ENCODE measurements around the gene ILF2. TPM values are rescaled to one million over a fixed set of nuclear protein-coding genes. Genes with fewer than 3 reads are reported as not detected.

The ILF2 gene
- total RNA-seq, 4 donors from 2014 or later: 43.6 to 102 (median 64.7) TPM

DNA sequence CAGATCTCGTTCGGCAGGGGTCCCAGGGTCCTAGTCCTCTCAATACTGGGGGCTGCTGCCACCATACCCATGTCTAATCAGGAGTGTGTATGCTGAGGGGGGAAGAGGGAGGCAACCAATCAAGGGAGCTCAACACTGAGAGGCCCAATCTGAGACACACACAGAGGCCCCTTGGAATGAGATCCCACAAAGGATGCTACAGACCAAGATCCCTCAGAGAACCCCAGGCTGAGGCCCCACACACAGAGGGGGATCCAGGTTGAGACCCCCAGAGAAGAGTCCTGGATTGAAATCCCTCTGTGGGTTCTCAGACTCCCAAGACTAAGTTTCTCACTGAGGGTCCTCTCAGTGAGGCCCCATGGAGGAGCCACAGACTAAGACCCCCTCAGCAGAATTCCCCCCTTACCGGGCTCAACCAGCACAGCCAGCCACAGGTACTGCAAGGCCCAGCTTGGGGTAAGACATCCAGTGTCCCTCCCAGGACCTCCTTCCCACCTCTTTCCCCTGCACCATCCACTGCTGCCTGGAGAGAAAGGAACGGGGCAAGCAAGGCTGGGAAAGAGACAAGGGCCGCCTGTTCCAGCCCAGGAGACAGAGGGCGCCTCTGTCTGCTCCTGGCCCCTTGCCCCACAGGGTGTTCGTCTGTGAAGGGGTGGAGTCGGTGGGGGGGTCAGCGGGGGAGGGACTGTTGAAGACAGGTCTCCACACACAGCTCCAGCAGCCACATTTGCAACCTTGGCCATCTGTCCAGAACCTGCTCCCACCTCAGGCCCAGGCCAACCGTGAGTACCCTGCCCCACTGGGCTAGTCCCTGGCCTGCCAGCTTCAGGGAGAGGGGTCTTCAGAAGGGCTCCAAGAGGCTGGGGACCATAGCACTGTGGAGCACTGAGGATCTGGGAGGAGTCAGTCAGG, 42.8 kb downstream of the ILF2 start, which contains the start of gene S100A1:
S100A1 (plus strand) TSS at position 720 of the 912 bp plus-strand sequence. CDS start 2,088 bp downstream, outside the sequence.
- no peaks in the 10 kb centered on the region for H3K9me3 ChIP-seq
- peak within 1 kb of the TSS; percentile 57 to 65 (median 62) for H3K4me3 ChIP-seq
- H3K27ac ChIP-seq (replicated peaks in 1 of 4): peak within 1 kb of the TSS; percentile 83 to 91 (median 88)
- intact Hi-C loops (cut with DNase I): no loop called here
- H3K4me1 ChIP-seq: peaks cover 52 to 69% (median 64%) of the 10 kb centered on the region in 4 donors
- no peak for DNase-seq (ENCODE audit: extremely low spot score)
- H3K27me3 ChIP-seq: no peaks in the 10 kb centered on the region
- peaks cover 0 to 23% (median 8%) of the 10 kb centered on the region in 4 donors for H3K36me3 ChIP-seq
- 76% methylated on average over 6 of the region's 10 CpGs for WGBS
- TF ChIP-seq CTCF (IDR thresholded peaks at IDR 0.05): no peak
- no peak for TF ChIP-seq POLR2AphosphoS5 (IDR thresholded peaks at IDR 0.05)
- TF ChIP-seq POLR2A (IDR thresholded peaks at IDR 0.05; ENCODE audit: low read depth): no peak
- TF ChIP-seq EP300 (IDR thresholded peaks at IDR 0.05): no peak

DNA sequence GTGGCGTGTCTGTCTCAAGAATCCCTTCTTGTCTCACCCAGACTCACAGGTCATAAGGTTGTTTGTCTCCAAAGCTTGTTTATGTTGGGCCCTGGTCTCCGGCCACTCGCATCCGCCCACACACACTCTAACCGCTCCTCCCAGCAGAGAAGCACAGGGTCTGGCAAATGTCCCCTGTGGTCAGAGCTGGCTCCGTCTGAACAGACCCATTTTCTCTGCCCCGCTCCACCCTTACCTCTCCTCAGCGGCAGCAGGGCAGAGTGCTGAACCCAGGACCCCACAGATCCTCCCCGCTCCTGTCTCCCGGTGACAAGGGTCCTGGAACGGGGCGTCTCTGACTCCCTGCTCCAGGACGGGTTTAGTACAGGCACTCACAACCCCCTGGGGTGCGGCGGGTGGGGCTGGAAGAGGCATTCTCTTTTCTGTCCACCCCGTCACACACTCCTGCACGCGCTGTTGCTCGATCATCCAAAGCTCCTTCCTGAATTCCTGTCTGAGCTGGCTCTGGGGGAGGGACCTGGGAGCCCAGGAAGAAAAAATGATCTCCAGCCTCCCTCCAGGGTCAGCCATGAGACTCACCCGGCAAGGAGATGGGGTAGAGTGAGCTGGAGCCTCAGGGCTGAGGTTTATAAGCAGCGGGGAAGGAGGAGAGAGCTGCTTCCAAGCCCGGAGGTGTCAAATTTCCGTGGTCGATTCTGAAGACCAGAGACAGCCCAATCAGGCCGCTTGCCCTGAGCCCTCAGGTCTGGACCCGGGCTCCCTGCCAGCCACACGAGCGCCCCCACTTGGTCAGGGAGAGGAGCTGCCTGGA, 43.7 kb downstream of the ILF2 start, which contains the start of gene S100A13:
S100A13 (minus strand) TSS at position 602 of the 811 bp plus-strand sequence. CDS start 1,033 bp downstream, outside the sequence.
- Histone ChIP-seq H3K9me3 (no peaks in the 10 kb centered on the region), H3K27me3 (no peaks in the 10 kb centered on the region), H3K4me3 (peak within 1 kb of the TSS; percentile 57 to 65 (median 62)), H3K36me3 (peaks cover 0 to 29% (median 12%) of the 10 kb centered on the region in 4 donors), H3K4me1 (peaks cover 52 to 65% (median 58%) of the 10 kb centered on the region in 4 donors), H3K27ac (replicated peaks in 1 of 4) (peak within 1 kb of the TSS; percentile 83 to 91 (median 88))
- TF ChIP-seq CTCF (IDR thresholded peaks at IDR 0.05) (peak; percentile 33 to 57 (median 55)), POLR2A (IDR thresholded peaks at IDR 0.05; ENCODE audit: low read depth) (no peak), POLR2AphosphoS5 (IDR thresholded peaks at IDR 0.05) (peak; percentile 42 to 82)
- 23% methylated on average over 21 of the region's 28 CpGs for WGBS
- peak; percentile 95 for DNase-seq (ENCODE audit: extremely low spot score)
- intact Hi-C loops (cut with DNase I): no loop called here

GRCh38 chr1:153626477-153626903, 44.3 kb downstream of the ILF2 start:
- Histone ChIP-seq H3K36me3 (peaks cover 0 to 36% (median 12%) of the 10 kb centered on the region in 4 donors), H3K27me3 (no peaks in the 10 kb centered on the region), H3K4me3 (peak overlapping the region; percentile 57 to 65 (median 62)), H3K4me1 (peaks cover 51 to 65% (median 55%) of the 10 kb centered on the region in 4 donors), H3K9me3 (no peaks in the 10 kb centered on the region), H3K27ac (replicated peaks in 1 of 4) (peak overlapping the region; percentile 83 to 91 (median 88))
- intact Hi-C loops (cut with DNase I): no loop called here
- WGBS: 61% methylated on average over 3 of the region's 3 CpGs
- no peak for DNase-seq (ENCODE audit: extremely low spot score)
- no peak for TF ChIP-seq POLR2A (IDR thresholded peaks at IDR 0.05; ENCODE audit: low read depth)
- TF ChIP-seq EP300 (IDR thresholded peaks at IDR 0.05): no peak
- TF ChIP-seq CTCF (IDR thresholded peaks at IDR 0.05): no peak
- no peak for TF ChIP-seq POLR2AphosphoS5 (IDR thresholded peaks at IDR 0.05)

GRCh38 chr1:153624965-153625611, 45.7 kb downstream of the ILF2 start:
- H3K27me3 ChIP-seq: no peaks in the 10 kb centered on the region
- no peak for TF ChIP-seq POLR2AphosphoS5 (IDR thresholded peaks at IDR 0.05)
- TF ChIP-seq EP300 (IDR thresholded peaks at IDR 0.05): no peak
- TF ChIP-seq CTCF (IDR thresholded peaks at IDR 0.05): no peak
- no peak for TF ChIP-seq POLR2A (IDR thresholded peaks at IDR 0.05; ENCODE audit: low read depth)
- H3K27ac ChIP-seq (replicated peaks in 1 of 4): peak overlapping the region in 3 of 4 donors; percentile 1 to 90 (median 83)
- no peaks in the 10 kb centered on the region for H3K9me3 ChIP-seq
- no peak for DNase-seq (ENCODE audit: extremely low spot score)
- H3K4me3 ChIP-seq: peak overlapping the region in 1 of 4 donors; percentile 65
- H3K4me1 ChIP-seq: peaks cover 40 to 60% (median 55%) of the 10 kb centered on the region in 4 donors
- H3K36me3 ChIP-seq: peaks cover 0 to 42% (median 13%) of the 10 kb centered on the region in 4 donors
- intact Hi-C loops (cut with DNase I): no loop called here
- 71% methylated on average over 10 of the region's 10 CpGs for WGBS

All from esophagus muscularis mucosa (tissue), 4 donors.